PC-3 (cell line): ENCODE results near the gene FAT2. TPM values are rescaled to one million over a fixed set of nuclear protein-coding genes. Genes with fewer than 3 reads are reported as not detected.
A peak's percentile ranks its signal among the peaks of the same experiment; 100 is the strongest.

Experiments used
- ATAC-seq: fragments of 200-7000 bp; cut with Tn5 transposase; 2 replicates; pipeline ENCODE4 v1.9.1; 2020; ENCODE audit warnings: mild to moderate bottlenecking, moderate library complexity
- BruUV-seq: library from RNA; stranded (reverse); fragments of 400-500 nt; replicated peaks from 2 replicates; lab custom pipeline; 2021; lab: Mats Ljungman, UMichigan
- CTCF ChIA-PET: fragments of 300-600 bp; sonication (Branson Sonifier 250); formaldehyde crosslinking; loops from one replicate; lab custom pipeline; 2022; ENCODE audit warnings: antibody characterized with exemption; lab: Charles Lee
- POLR2A ChIA-PET: fragments of 300-600 bp; sonication (Branson Sonifier 250); formaldehyde crosslinking; loops from one replicate; lab custom pipeline; 2022; ENCODE audit warnings: antibody characterized with exemption; ENCODE audit not compliant: unreplicated experiment; lab: Charles Lee
- DNase-seq: peaks from one replicate; pipeline ENCODE4 v3.0.0-alpha.2; 2015
- H2AFZ ChIP-seq: fragments of 300-600 bp; sonication (generic); 2 replicates; pipeline ENCODE4 v1.6.0; 2016; ENCODE audit warnings: antibody characterized with exemption, low read length
- H3F3A ChIP-seq: fragments of 300-600 bp; sonication (generic); one replicate; pipeline ENCODE4 v1.6.0; 2017; ENCODE audit warnings: antibody characterized with exemption, low read length, control low read depth, mild to moderate bottlenecking; ENCODE audit not compliant: unreplicated experiment
- H3K27ac ChIP-seq: fragments of 300-600 bp; sonication (generic); 2 replicates; pipeline ENCODE4 v1.5.1; 2016; ENCODE audit warnings: mild to moderate bottlenecking, low read length
- H3K27me3 ChIP-seq: fragments of 300-600 bp; sonication (generic); 2 replicates; pipeline ENCODE4 v1.6.1; 2016; ENCODE audit warnings: low read length, mixed read lengths
- H3K36me3 ChIP-seq: fragments of 300-600 bp; sonication (generic); 2 replicates; pipeline ENCODE4 v1.6.1; 2016; ENCODE audit warnings: low read depth, mixed run types, low read length, mixed read lengths
- H3K4me1 ChIP-seq: fragments of 300-600 bp; sonication (generic); 2 replicates; pipeline ENCODE4 v1.5.1; 2016; ENCODE audit warnings: low read length; ENCODE audit not compliant: insufficient read depth
- H3K4me2 ChIP-seq: fragments of 300-600 bp; sonication (generic); 2 replicates; pipeline ENCODE4 v1.6.0; 2016; ENCODE audit warnings: low read length
- H3K4me3 ChIP-seq: fragments of 300-600 bp; sonication (generic); 2 replicates; pipeline ENCODE4 v1.5.1; 2016; ENCODE audit warnings: mild to moderate bottlenecking, low read length, mixed read lengths
- H3K79me2 ChIP-seq: fragments of 300-600 bp; sonication (generic); 2 replicates; pipeline ENCODE4 v1.6.1; 2017; ENCODE audit warnings: low read length, mixed read lengths
- H3K9ac ChIP-seq: fragments of 300-600 bp; sonication (generic); 2 replicates; pipeline ENCODE4 v1.6.0; 2016; ENCODE audit warnings: mild to moderate bottlenecking, low read length
- H3K9me2 ChIP-seq: fragments of 300-600 bp; sonication (generic); replicated peaks from 2 replicates; pipeline ENCODE4 v1.6.1; 2016; ENCODE audit warnings: mixed run types, low read length, mixed read lengths
- H3K9me3 ChIP-seq: fragments of 300-600 bp; sonication (generic); 2 replicates; pipeline ENCODE4 v1.6.1; 2016; ENCODE audit warnings: low read length, mixed read lengths
- H4K20me1 ChIP-seq: fragments of 300-600 bp; sonication (generic); 2 replicates; pipeline ENCODE4 v1.6.1; 2016; ENCODE audit warnings: low read length, mixed read lengths
- CTCF ChIP-seq: fragments of 300-600 bp; sonication (generic); conservative IDR thresholded peaks from 2 replicates; pipeline ENCODE4 v1.5.1; 2017; ENCODE audit warnings: antibody characterized with exemption, low read depth, mild to moderate bottlenecking, low read length
- EZH2 ChIP-seq: fragments of 300-600 bp; sonication (generic); IDR thresholded peaks from one replicate; pipeline ENCODE4 v1.6.1; 2017; ENCODE audit warnings: antibody characterized with exemption, mild to moderate bottlenecking, low read length; ENCODE audit not compliant: unreplicated experiment
- EZH2phosphoT487 ChIP-seq: fragments of 300-600 bp; sonication (generic); IDR thresholded peaks from 2 replicates; pipeline ENCODE4 v1.6.1; 2018; ENCODE audit warnings: mild to moderate bottlenecking, antibody characterized with exemption, low read length, borderline replicate concordance
- intact Hi-C: fragments of 100-400 bp; cut with micrococcal nuclease; formaldehyde crosslinking; loops from 2 replicates; pipeline ENCODE4 v1.9.0; 2023
- total RNA-seq: library from RNA; depleted of rRNA; stranded (reverse); fragments of >200 nt; gene quantifications from 2 replicates; pipeline ENCODE4 v1.2.3, GENCODE V29; 2014

FAT2 gene
- total RNA-seq, 1 experiment from 2014 or later: not detected

GRCh38 chr5:151617383-151617840, 26.3 kb upstream of the FAT2 start:
- no peaks in the 10 kb centered on the region for H3K9me2 ChIP-seq
- H3K36me3 ChIP-seq: no peaks in the 10 kb centered on the region
- DNase-seq (peak; percentile 54), ATAC-seq (no peak)
- H3F3A ChIP-seq: peaks cover 6% of the 10 kb centered on the region
- H3K9me3 ChIP-seq: no peaks in the 10 kb centered on the region
- CTCF ChIA-PET: interaction anchor here (0.8 to 2.2 kb wide), 3 partner anchors 35 to 97 kb away, joined by 3 to 11 read pairs (median 6); no protein-coding TSS in a partner anchor
- H4K20me1 ChIP-seq: no peaks in the 10 kb centered on the region
- no peaks in the 10 kb centered on the region for H3K27me3 ChIP-seq
- no peak overlapping the region; the same call in 1 of the 2 replicates for H3K9ac ChIP-seq
- intact Hi-C loops: no loop called here
- H2AFZ ChIP-seq: no peak overlapping the region
- POLR2A ChIA-PET: no interaction called here
- no peak overlapping the region for H3K4me3 ChIP-seq
- H3K27ac ChIP-seq: peak overlapping the region; percentile 73
- H3K4me2 ChIP-seq: peak overlapping the region; percentile 40
- TF ChIP-seq CTCF: no peak
- no peak for TF ChIP-seq EZH2phosphoT487
- no peak for TF ChIP-seq EZH2
- peaks cover 75% of the 10 kb centered on the region for H3K4me1 ChIP-seq
- no TSS peak for BruUV-seq
- no peaks in the 10 kb centered on the region for H3K79me2 ChIP-seq

GRCh38 chr5:151615431-151615830, 24.3 kb upstream of the FAT2 start:
- Histone ChIP-seq H3K36me3 (no peaks in the 10 kb centered on the region), H3K79me2 (no peaks in the 10 kb centered on the region), H4K20me1 (no peaks in the 10 kb centered on the region), H3K27ac (peak overlapping the region; percentile 92), H2AFZ (no peak overlapping the region), H3K9me2 (no peaks in the 10 kb centered on the region), H3K4me1 (peaks cover 68% of the 10 kb centered on the region), H3K4me3 (no peak overlapping the region), H3K9me3 (no peaks in the 10 kb centered on the region), H3K4me2 (peak overlapping the region; percentile 72), H3K9ac (peak overlapping the region; percentile 64; the same call in 1 of the 2 replicates), H3K27me3 (no peaks in the 10 kb centered on the region), H3F3A (peaks cover 6% of the 10 kb centered on the region)
- ATAC-seq: peak; percentile 42
- no TSS peak for BruUV-seq
- TF ChIP-seq EZH2 (no peak), EZH2phosphoT487 (no peak), CTCF (no peak)
- POLR2A ChIA-PET: no interaction called here
- peak; percentile 85 for DNase-seq
- intact Hi-C loops: no loop called here
- CTCF ChIA-PET: no interaction called here

- H3K4me1 ChIP-seq: peaks cover 59% of the 10 kb centered on the region
- H3K9me3 ChIP-seq: no peaks in the 10 kb centered on the region
- DNase-seq (peak; percentile 73), ATAC-seq (peak; percentile 12)
- no peaks in the 10 kb centered on the region for H4K20me1 ChIP-seq
- H2AFZ ChIP-seq: no peak overlapping the region
- BruUV-seq: no TSS peak
- H3K9me2 ChIP-seq: no peaks in the 10 kb centered on the region
- no peaks in the 10 kb centered on the region for H3K27me3 ChIP-seq
- CTCF ChIA-PET: no interaction called here
- H3K36me3 ChIP-seq: no peaks in the 10 kb centered on the region
- H3K4me2 ChIP-seq: peak overlapping the region; percentile 72
- H3K9ac ChIP-seq: peak overlapping the region; percentile 64; the same call in 1 of the 2 replicates
- H3K79me2 ChIP-seq: no peaks in the 10 kb centered on the region
- no peak overlapping the region for H3K4me3 ChIP-seq
- intact Hi-C loops: no loop called here
- TF ChIP-seq EZH2phosphoT487: no peak
- TF ChIP-seq EZH2: no peak
- TF ChIP-seq CTCF: no peak
- peak overlapping the region; percentile 92 for H3K27ac ChIP-seq
- POLR2A ChIA-PET: no interaction called here
- peaks cover 6% of the 10 kb centered on the region for H3F3A ChIP-seq
Observed at GRCh38 chr5:151614565-151614964, 23.4 kb upstream of the FAT2 start.
